Middle frontal gyrus (tissue), 1 donor: ENCODE data around the gene KCNK10.
"Not testable (repeated sequence)": the region's sequence is repeated elsewhere in the genome, so short reads cannot be mapped to it uniquely, and the experiment has no call there.

ENCODE experiments used
- DNase-seq: peaks from one replicate; pipeline ENCODE4 v3.0.0-alpha.2; 2015; ENCODE audit warnings: low spot score; ENCODE audit errors: extremely low spot score

Gene KCNK10

GRCh38 chr14:88270776-88271175, 52.3 kb downstream of the KCNK10 start:
- DNase-seq, result no peak

GRCh38 chr14:88269806-88270420, 53.2 kb downstream of the KCNK10 start:
- no peak for DNase-seq

GRCh38 chr14:88266474-88266873, 56.6 kb downstream of the KCNK10 start:
- DNase-seq, result no peak

- no peak for DNase-seq
Observed at GRCh38 chr14:88264116-88264515, 59.0 kb downstream of the KCNK10 start.

GRCh38 chr14:88261302-88261701, 61.8 kb downstream of the KCNK10 start:
- DNase-seq, result not testable (repeated sequence)

GRCh38 chr14:88258021-88258420, 65.0 kb downstream of the KCNK10 start:
- no peak for DNase-seq

- no peak for DNase-seq
Observed at GRCh38 chr14:88256997-88257950, 65.8 kb downstream of the KCNK10 start.

GRCh38 chr14:88255798-88256197, 67.3 kb downstream of the KCNK10 start:
- no peak for DNase-seq

GRCh38 chr14:88255196-88255595, 67.9 kb downstream of the KCNK10 start:
- DNase-seq, result no peak

- no peak for DNase-seq
Observed at GRCh38 chr14:88252498-88252897, 70.6 kb downstream of the KCNK10 start.

GRCh38 chr14:88251650-88252049, 71.4 kb downstream of the KCNK10 start:
- no peak for DNase-seq

- no peak for DNase-seq
Observed at GRCh38 chr14:88249266-88249665, 73.8 kb downstream of the KCNK10 start.

- DNase-seq, result no peak
Observed at GRCh38 chr14:88248606-88249005, 74.5 kb downstream of the KCNK10 start.

GRCh38 chr14:88247228-88247627, 75.8 kb downstream of the KCNK10 start:
- no peak for DNase-seq

GRCh38 chr14:88245321-88245720, 77.7 kb downstream of the KCNK10 start:
- no peak for DNase-seq

GRCh38 chr14:88243946-88244345, 79.1 kb downstream of the KCNK10 start:
- no peak for DNase-seq

GRCh38 chr14:88242446-88242845, 80.6 kb downstream of the KCNK10 start:
- DNase-seq, result no peak

- no peak for DNase-seq
Observed at GRCh38 chr14:88241810-88242209, 81.3 kb downstream of the KCNK10 start.

- no peak for DNase-seq
Observed at GRCh38 chr14:88234442-88234841, 88.6 kb downstream of the KCNK10 start.

GRCh38 chr14:88233915-88234314, 89.2 kb downstream of the KCNK10 start:
- no peak for DNase-seq

GRCh38 chr14:88232771-88233170, 90.3 kb downstream of the KCNK10 start:
- DNase-seq, result no peak

- DNase-seq, result no peak
Observed at GRCh38 chr14:88231603-88232002, 91.5 kb downstream of the KCNK10 start.

- no peak for DNase-seq
Observed at GRCh38 chr14:88229428-88229827, 93.6 kb downstream of the KCNK10 start.
